Measurements from ENCODE around the gene IL5.

Gene IL5

GRCh38 chr5:132561601-132562000 lies 18.3 kb upstream of the IL5 start:
- no peak overlapping the region for H3K27ac ChIP-seq
- no peaks in the 10 kb centered on the region; the same call in 1 of the 2 replicates for H3K36me3 ChIP-seq (ENCODE audit: insufficient read depth)
- H3K79me2 ChIP-seq (ENCODE audit: insufficient read depth, low read depth) = peaks cover 44% of the 10 kb centered on the region
- no peak overlapping the region for H3K4me2 ChIP-seq
- no peak overlapping the region for H3K4me3 ChIP-seq (IDR thresholded peaks at IDR 0.05; ENCODE audit: insufficient read depth, low read depth, low read length)
- no peak overlapping the region for H3K9ac ChIP-seq
- TF ChIP-seq CTCF (conservative IDR thresholded peaks at IDR 0.05; ENCODE audit: low read depth, low read length) = no peak
- H3K27me3 ChIP-seq (ENCODE audit: insufficient read depth, low read depth) = no peaks in the 10 kb centered on the region
- peaks cover 14% of the 10 kb centered on the region for H3K4me1 ChIP-seq (ENCODE audit: low read depth, poor library complexity, severe bottlenecking)
- no peaks in the 10 kb centered on the region for H4K20me1 ChIP-seq (ENCODE audit: insufficient read depth)
- H2AFZ ChIP-seq (ENCODE audit: low read depth) = no peak overlapping the region

GRCh38 chr5:132559383-132560060 lies 16.2 kb upstream of the IL5 start:
- peaks cover 44% of the 10 kb centered on the region for H3K79me2 ChIP-seq (ENCODE audit: insufficient read depth, low read depth)
- no peak overlapping the region for H3K9ac ChIP-seq
- H3K4me1 ChIP-seq (ENCODE audit: low read depth, poor library complexity, severe bottlenecking) = peaks cover 21% of the 10 kb centered on the region
- no peaks in the 10 kb centered on the region for H4K20me1 ChIP-seq (ENCODE audit: insufficient read depth)
- no peaks in the 10 kb centered on the region; the same call in 1 of the 2 replicates for H3K36me3 ChIP-seq (ENCODE audit: insufficient read depth)
- H3K4me3 ChIP-seq (IDR thresholded peaks at IDR 0.05; ENCODE audit: insufficient read depth, low read depth, low read length) = no peak overlapping the region
- no peak overlapping the region for H2AFZ ChIP-seq (ENCODE audit: low read depth)
- no peak for TF ChIP-seq CTCF (conservative IDR thresholded peaks at IDR 0.05; ENCODE audit: low read depth, low read length)
- H3K4me2 ChIP-seq = no peak overlapping the region
- H3K27ac ChIP-seq = no peak overlapping the region
- no peaks in the 10 kb centered on the region for H3K27me3 ChIP-seq (ENCODE audit: insufficient read depth, low read depth)

GRCh38 chr5:132557478-132558172 lies 14.3 kb upstream of the IL5 start:
- H3K79me2 ChIP-seq (ENCODE audit: insufficient read depth, low read depth) = peaks cover 39% of the 10 kb centered on the region
- TF ChIP-seq CTCF (conservative IDR thresholded peaks at IDR 0.05; ENCODE audit: low read depth, low read length) = no peak

GRCh38 chr5:132556763-132557477 lies 13.6 kb upstream of the IL5 start, which contains the start of gene RAD50:
RAD50 (plus strand) TSS chr5:132556977; CDS start chr5:132557325, 348 bp downstream.
- H3K36me3 ChIP-seq (ENCODE audit: insufficient read depth) = no peaks in the 10 kb centered on the region; the same call in 1 of the 2 replicates
- H4K20me1 ChIP-seq (ENCODE audit: insufficient read depth) = no peaks in the 10 kb centered on the region
- peak within 1 kb of the TSS; percentile 67 for H2AFZ ChIP-seq (ENCODE audit: low read depth)
- H3K4me2 ChIP-seq = peak within 1 kb of the TSS; percentile 96
- no peak within 1 kb of the TSS for H3K4me3 ChIP-seq (IDR thresholded peaks at IDR 0.05; ENCODE audit: insufficient read depth, low read depth, low read length)
- H3K27ac ChIP-seq = peak within 1 kb of the TSS; percentile 59
- peaks cover 37% of the 10 kb centered on the region for H3K79me2 ChIP-seq (ENCODE audit: insufficient read depth, low read depth)
- peaks cover 21% of the 10 kb centered on the region for H3K4me1 ChIP-seq (ENCODE audit: low read depth, poor library complexity, severe bottlenecking)
- TF ChIP-seq CTCF (conservative IDR thresholded peaks at IDR 0.05; ENCODE audit: low read depth, low read length) = no peak
- no peaks in the 10 kb centered on the region for H3K27me3 ChIP-seq (ENCODE audit: insufficient read depth, low read depth)
- H3K9ac ChIP-seq = peak within 1 kb of the TSS; percentile 76

More at GRCh38 chr5:132557478-132558172, 14.3 kb upstream of the IL5 start:
- Histone ChIP-seq H3K4me3 (IDR thresholded peaks at IDR 0.05; ENCODE audit: insufficient read depth, low read depth, low read length) (no peak overlapping the region), H3K4me2 (peak overlapping the region; percentile 96), H4K20me1 (ENCODE audit: insufficient read depth) (no peaks in the 10 kb centered on the region), H3K9ac (peak overlapping the region; percentile 76), H2AFZ (ENCODE audit: low read depth) (peak overlapping the region; percentile 67), H3K27me3 (ENCODE audit: insufficient read depth, low read depth) (no peaks in the 10 kb centered on the region), H3K36me3 (ENCODE audit: insufficient read depth) (no peaks in the 10 kb centered on the region; the same call in 1 of the 2 replicates), H3K27ac (peak overlapping the region; percentile 59), H3K4me1 (ENCODE audit: low read depth, poor library complexity, severe bottlenecking) (peaks cover 21% of the 10 kb centered on the region)

Data from KMS-11 (cell line).